NCI-H2029 (cell line): ENCODE results near the gene DOK5.
"Not testable (repeated sequence)": the region's sequence is repeated elsewhere in the genome, so short reads cannot be mapped to it uniquely, and the experiment has no call there.

ENCODE experiments used
- DNase-seq: peaks from one replicate; lab custom pipeline; 2025; lab: John Stamatoyannopoulos, UW

Gene DOK5

GRCh38 chr20:54472607-54473006 lies 2.8 kb upstream of the DOK5 start:
- DNase-seq = no peak

GRCh38 chr20:54473340-54473739 lies 2.1 kb upstream of the DOK5 start:
- no peak for DNase-seq

- no peak for DNase-seq
Measured at GRCh38 chr20:54474046-54474445, 1.3 kb upstream of the DOK5 start.

- no peak for DNase-seq
Measured at GRCh38 chr20:54474866-54475265, 527 bp upstream of the DOK5 start.

- no peak for DNase-seq
Measured at GRCh38 chr20:54476169-54477009, 996 bp downstream of the DOK5 start.

GRCh38 chr20:54477191-54477955 lies 2.0 kb downstream of the DOK5 start:
- DNase-seq = no peak

- DNase-seq = no peak
Measured at GRCh38 chr20:54479138-54479906, 3.9 kb downstream of the DOK5 start.

- DNase-seq = not testable (repeated sequence)
Measured at GRCh38 chr20:54479937-54480336, 4.5 kb downstream of the DOK5 start.

- DNase-seq = no peak
Measured at GRCh38 chr20:54481442-54481841, 6.0 kb downstream of the DOK5 start.

- no peak for DNase-seq
Measured at GRCh38 chr20:54485631-54486030, 10.2 kb downstream of the DOK5 start.

- DNase-seq = no peak
Measured at GRCh38 chr20:54486585-54486984, 11.2 kb downstream of the DOK5 start.

GRCh38 chr20:54488442-54488841 lies 13.0 kb downstream of the DOK5 start:
- DNase-seq = no peak

- DNase-seq = no peak
Measured at GRCh38 chr20:54491506-54491905, 16.1 kb downstream of the DOK5 start.

- DNase-seq = no peak
Measured at GRCh38 chr20:54494303-54495006, 19.1 kb downstream of the DOK5 start.

- DNase-seq = no peak
Measured at GRCh38 chr20:54497931-54498718, 22.7 kb downstream of the DOK5 start.

GRCh38 chr20:54499111-54499510 lies 23.7 kb downstream of the DOK5 start:
- no peak for DNase-seq

- DNase-seq = no peak
Measured at GRCh38 chr20:54502179-54502578, 26.8 kb downstream of the DOK5 start.

- no peak for DNase-seq
Measured at GRCh38 chr20:54506643-54507042, 31.2 kb downstream of the DOK5 start.

- DNase-seq = no peak
Measured at GRCh38 chr20:54510541-54511129, 35.2 kb downstream of the DOK5 start.

GRCh38 chr20:54512694-54513093 lies 37.3 kb downstream of the DOK5 start:
- no peak for DNase-seq
